HepG2 (cell line): ENCODE results near the gene BTK. TPM values are rescaled to one million over a fixed set of nuclear protein-coding genes. Genes with fewer than 3 reads are reported as not detected.

ENCODE experiments used
- ARID4A ChIP-seq: sonication (generic); formaldehyde crosslinking; IDR thresholded peaks from 2 replicates; pipeline ENCODE4 v1.5.0; 2020; ENCODE audit warnings: mild to moderate bottlenecking, missing genetic modification reagents, borderline replicate concordance
- DRAP1 ChIP-seq: IDR thresholded peaks from 2 replicates; pipeline ENCODE4 v1.6.1; 2016; ENCODE audit warnings: missing genetic modification reagents, missing compliant biosample characterization
- REST ChIP-seq, 2 experiments: IDR thresholded peaks; 2 replicates each; pipeline ENCODE4 v1.6.1; 2011 to 2012; ENCODE audit warnings: low read length in 2 of 2, borderline replicate concordance in 1 of 2, low read depth in 1 of 2, mild to moderate bottlenecking in 1 of 2, moderate library complexity in 1 of 2
- TBX3 ChIP-seq: fragments of 450-650 bp; IDR thresholded peaks from 2 replicates; pipeline ENCODE4 v1.6.1; 2017; ENCODE audit warnings: antibody characterized with exemption, mild to moderate bottlenecking, inconsistent platforms, borderline replicate concordance
- THAP11 ChIP-seq: IDR thresholded peaks from 2 replicates; pipeline ENCODE4 v1.6.1; 2016; ENCODE audit warnings: missing biosample characterization, missing genetic modification reagents
- YEATS4 ChIP-seq: sonication (generic); formaldehyde crosslinking; IDR thresholded peaks from 2 replicates; pipeline ENCODE4 v1.4.0; 2020; ENCODE audit warnings: missing genetic modification reagents, borderline replicate concordance
- ZBTB26 ChIP-seq: IDR thresholded peaks from 2 replicates; pipeline ENCODE4 v1.6.1; 2016; ENCODE audit warnings: missing compliant biosample characterization, missing genetic modification reagents, borderline replicate concordance
- ZGPAT ChIP-seq: IDR thresholded peaks from 2 replicates; pipeline ENCODE4 v1.6.1; 2016; ENCODE audit warnings: mild to moderate bottlenecking
- ZHX1 ChIP-seq: sonication (generic); formaldehyde crosslinking; IDR thresholded peaks from 2 replicates; pipeline ENCODE4 v1.8.1; 2022; ENCODE audit warnings: low read depth, mild to moderate bottlenecking, missing genetic modification reagents
- ZNF350 ChIP-seq: sonication (generic); formaldehyde crosslinking; IDR thresholded peaks from 2 replicates; pipeline ENCODE4 v1.4.0; 2020; ENCODE audit warnings: mild to moderate bottlenecking, low read depth, missing genetic modification reagents, borderline replicate concordance
- ZNF878 ChIP-seq: sonication (generic); formaldehyde crosslinking; IDR thresholded peaks from 2 replicates; pipeline ENCODE4 v1.8.1; 2023; ENCODE audit warnings: mild to moderate bottlenecking, missing genetic modification reagents, moderate library complexity
- polyA plus RNA-seq, 8 experiments: library from polyadenylated mRNA; depleted of rRNA in 3 of 8; stranded (reverse) in 7 of 8; unstranded in 1 of 8; fragments of >200 nt; fragmentation: Illumina TruSeq in 4 of 8; extraction: Trizol in 4 of 8; gene quantifications; 2 replicates each; pipeline versions ENCODE4 v1.2.1 to v1.2.3, GENCODE V29; 2011 to 2016; ENCODE audit warnings: low read depth in 4 of 8, missing spikeins in 1 of 8, mixed read lengths in 1 of 8; ENCODE audit not compliant: insufficient read depth in 1 of 8
- total RNA-seq, 5 experiments: library from RNA; depleted of rRNA; stranded (reverse); fragments of >200 nt; fragmentation: Illumina TruSeq; extraction: Trizol; gene quantifications; 2 replicates each; pipeline ENCODE4 v1.2.3, GENCODE V29; 2016; ENCODE audit warnings: low read depth in 1 of 5

Gene BTK
- total and polyA plus RNA-seq, 2 of the 13 experiments (the other 11 are each of a cell fraction or from before 2014, with no cell fraction given), result not detected

- TF ChIP-seq ARID4A (CRISPR knock-in tag) (peak; percentile 78), REST (IDR thresholded peaks at IDR 0.05; ENCODE audit: borderline replicate concordance in 1 of 2, low read depth in 1 of 2, low read length in 2 of 2) (no peak), ZHX1 (CRISPR knock-in tag) (peak; percentile 57; the same call in 1 of the 2 replicates), YEATS4 (peak; percentile 35; the same call in 1 of the 2 replicates), ZNF878 (CRISPR knock-in tag) (0 out of 2 replicates have a peak, but pooled peaks have one; percentile 44), THAP11 (CRISPR knock-in tag) (peak; percentile 60), ZBTB26 (0 out of 2 replicates have a peak, but pooled peaks have one; percentile 25), DRAP1 (CRISPR knock-in tag) (peak; percentile 17; the same call in 1 of the 2 replicates), ZGPAT (CRISPR knock-in tag) (peak; percentile 39), ZNF350 (CRISPR knock-in tag) (no peak), TBX3 (0 out of 2 replicates have a peak, but pooled peaks have one; percentile 13)
Measured at GRCh38 chrX:101348452-101349192, 37.4 kb downstream of the BTK start, which contains the start of gene TIMM8A (continued).
